Muscle of arm (tissue), 14 donors: ENCODE results near the gene DDX28. TPM values are rescaled to one million over a fixed set of nuclear protein-coding genes. Genes with fewer than 3 reads are reported as not detected.

Source experiments
- DNase-seq: peaks from one replicate; pipeline ENCODE4 v3.0.0-alpha.2; 2013
- long read RNA-seq, 11 donors: transcript quantifications; one replicate each; lab custom pipeline, GENCODE V29; 2026
- polyA plus RNA-seq, 12 donors: library from polyadenylated mRNA; unstranded; fragments of 120-200 nt; gene quantifications; one replicate each; pipeline ENCODE4 v1.2.1, GENCODE V29; 2013; ENCODE audit not compliant: insufficient read length in 12 of 12

The DDX28 gene, protein sequence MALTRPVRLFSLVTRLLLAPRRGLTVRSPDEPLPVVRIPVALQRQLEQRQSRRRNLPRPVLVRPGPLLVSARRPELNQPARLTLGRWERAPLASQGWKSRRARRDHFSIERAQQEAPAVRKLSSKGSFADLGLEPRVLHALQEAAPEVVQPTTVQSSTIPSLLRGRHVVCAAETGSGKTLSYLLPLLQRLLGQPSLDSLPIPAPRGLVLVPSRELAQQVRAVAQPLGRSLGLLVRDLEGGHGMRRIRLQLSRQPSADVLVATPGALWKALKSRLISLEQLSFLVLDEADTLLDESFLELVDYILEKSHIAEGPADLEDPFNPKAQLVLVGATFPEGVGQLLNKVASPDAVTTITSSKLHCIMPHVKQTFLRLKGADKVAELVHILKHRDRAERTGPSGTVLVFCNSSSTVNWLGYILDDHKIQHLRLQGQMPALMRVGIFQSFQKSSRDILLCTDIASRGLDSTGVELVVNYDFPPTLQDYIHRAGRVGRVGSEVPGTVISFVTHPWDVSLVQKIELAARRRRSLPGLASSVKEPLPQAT
- 1 to 10 TPM in 10 of 12 donors, not detected in 2; 3.7 to 6.5 (median 5.3) TPM for polyA plus RNA-seq
- long read RNA-seq, donor 1, transcript DDX28-201 (1 exons, 2,169 nt): major isoform, 7 of 7 reads
- long read RNA-seq, donor 1, partial matches to known transcripts: 0 of 7 reads
- long read RNA-seq, donor 1, other reads (novel, unspliced or antisense): 0 of 7 reads
- long read RNA-seq, donor 2, transcript DDX28-201 (1 exons, 2,169 nt): major isoform, 7 of 7 reads
- long read RNA-seq, donor 2, partial matches to known transcripts: 0 of 7 reads
- long read RNA-seq, donor 2, other reads (novel, unspliced or antisense): 0 of 7 reads
- long read RNA-seq, donor 3, partial matches to known transcripts: 0 of 3 reads
- long read RNA-seq, donor 3, other reads (novel, unspliced or antisense): 0 of 3 reads
- long read RNA-seq, donor 4, transcript DDX28-201 (1 exons, 2,169 nt): major isoform, 5 of 5 reads
- long read RNA-seq, donor 4, partial matches to known transcripts: 0 of 5 reads
- long read RNA-seq, donor 4, other reads (novel, unspliced or antisense): 0 of 5 reads
- long read RNA-seq, donor 5, transcript DDX28-201 (1 exons, 2,169 nt): major isoform, 8 of 33 reads
- long read RNA-seq, donor 5, partial matches to known transcripts: 25 of 33 reads
- long read RNA-seq, donor 5, other reads (novel, unspliced or antisense): 0 of 33 reads
- long read RNA-seq, donor 6, transcript DDX28-201 (1 exons, 2,169 nt): major isoform, 5 of 5 reads
- long read RNA-seq, donor 6, partial matches to known transcripts: 0 of 5 reads
- long read RNA-seq, donor 6, other reads (novel, unspliced or antisense): 0 of 5 reads
- long read RNA-seq, donor 7, partial matches to known transcripts: 0 of 2 reads
- long read RNA-seq, donor 7, other reads (novel, unspliced or antisense): 0 of 2 reads
- long read RNA-seq, donor 8, transcript DDX28-201 (1 exons, 2,169 nt): major isoform, 11 of 11 reads
- long read RNA-seq, donor 8, partial matches to known transcripts: 0 of 11 reads
- long read RNA-seq, donor 8, other reads (novel, unspliced or antisense): 0 of 11 reads
- long read RNA-seq, donor 9, transcript DDX28-201 (1 exons, 2,169 nt): major isoform, 6 of 6 reads
- long read RNA-seq, donor 9, partial matches to known transcripts: 0 of 6 reads
- long read RNA-seq, donor 9, other reads (novel, unspliced or antisense): 0 of 6 reads
- long read RNA-seq, donor 10, partial matches to known transcripts: 0 of 3 reads
- long read RNA-seq, donor 10, other reads (novel, unspliced or antisense): 0 of 3 reads
- long read RNA-seq, donor 11, transcript DDX28-201 (1 exons, 2,169 nt): major isoform, 5 of 10 reads
- long read RNA-seq, donor 11, partial matches to known transcripts: 0 of 10 reads
- long read RNA-seq, donor 11, other reads (novel, unspliced or antisense): 5 of 10 reads

- peak; percentile 96 for DNase-seq
Observed at GRCh38 chr16:68022728-68023537, at the start of gene DDX28, which contains the start of gene DUS2. Gene DDX28, minus strand, starts transcription at chr16:68023232. Its CDS starts 30 bp downstream, at chr16:68023202. Gene DUS2, plus strand, starts transcription at chr16:68023284. Its CDS starts 14,740 bp downstream, at chr16:68038024.

GRCh38 chr16:68072038-68072695 lies 49.1 kb upstream of the DDX28 start:
- no peak for DNase-seq

DNA sequence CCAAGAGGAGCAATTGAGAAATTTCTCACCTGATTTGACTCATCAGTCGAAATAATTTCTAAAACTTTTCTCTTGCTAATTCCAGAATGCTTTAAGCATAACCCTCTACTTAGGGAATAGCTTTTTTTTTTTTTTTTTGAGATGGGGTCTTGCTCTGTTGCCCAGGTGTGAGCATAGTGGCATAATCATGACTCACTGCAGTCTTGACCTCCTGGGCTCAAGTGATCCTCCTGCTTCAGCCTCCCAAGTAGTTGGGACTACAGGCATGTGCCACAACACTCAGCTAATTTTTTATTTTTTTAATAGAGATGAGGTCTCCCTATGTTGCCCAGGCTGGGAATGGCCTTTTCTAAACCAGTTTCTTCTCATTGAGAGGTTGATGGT lies 48.5 kb upstream of the DDX28 start:
- DNase-seq: no peak

DNA sequence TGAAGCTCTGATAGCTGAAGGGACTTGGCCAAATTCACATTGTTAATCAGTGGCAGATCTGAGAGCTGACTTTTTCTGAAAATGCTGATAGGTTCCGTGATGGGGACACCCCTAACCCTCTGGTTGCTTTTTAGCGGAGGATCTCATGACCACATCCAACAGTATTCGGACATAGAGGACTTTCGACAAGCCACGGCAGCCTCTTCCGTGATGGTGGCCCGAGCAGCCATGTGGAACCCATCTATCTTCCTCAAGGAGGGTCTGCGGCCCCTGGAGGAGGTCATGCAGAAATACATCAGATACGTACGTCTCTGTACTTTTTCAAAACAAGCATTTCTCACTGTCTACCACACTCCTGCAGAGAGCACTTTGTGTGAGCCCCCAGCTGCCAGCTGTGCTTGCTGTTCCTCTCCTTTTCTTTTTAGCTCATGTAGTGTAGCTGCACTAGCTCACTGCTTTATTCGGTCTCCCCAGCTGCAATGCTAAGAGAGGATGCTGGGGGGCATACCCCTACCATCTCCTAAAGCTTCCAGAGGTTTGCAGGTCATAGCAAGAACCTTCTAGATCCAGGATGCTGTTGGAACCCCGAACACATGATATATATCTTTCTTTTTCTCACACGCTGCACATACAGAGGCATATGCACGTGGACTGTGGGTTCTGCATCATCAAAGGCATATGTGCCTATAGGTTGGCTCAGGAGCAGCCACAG lies 47.9 kb upstream of the DDX28 start:
- no peak for DNase-seq

DNA sequence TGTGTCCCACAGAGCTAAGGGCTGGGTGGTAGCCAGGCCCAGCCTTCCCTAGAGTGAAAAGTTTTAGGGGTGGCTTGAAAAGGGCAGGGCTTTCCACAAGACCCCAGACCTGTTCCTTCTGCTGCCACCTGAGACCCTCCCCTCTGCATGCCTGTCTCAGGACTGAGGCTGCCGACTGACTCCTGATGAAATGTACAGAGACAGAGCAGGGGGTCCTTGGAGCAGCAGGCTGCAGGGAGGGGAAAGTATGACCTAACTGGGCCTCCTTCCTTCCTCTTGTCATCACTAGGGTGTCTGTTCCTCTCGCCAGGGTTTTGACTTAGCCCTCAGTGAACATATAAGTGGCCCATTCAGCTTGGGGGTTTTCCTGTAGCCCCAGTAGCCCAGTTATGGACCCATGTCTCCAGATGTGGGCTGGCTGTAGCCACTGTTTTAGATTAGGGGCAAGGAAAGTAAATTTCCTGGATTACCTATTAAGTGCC lies 47.3 kb upstream of the DDX28 start:
- no peak for DNase-seq

- no peak for DNase-seq
Observed at GRCh38 chr16:68069511-68070248, 46.6 kb upstream of the DDX28 start.

- no peak for DNase-seq
Observed at GRCh38 chr16:68068926-68069325, 45.9 kb upstream of the DDX28 start.

- DNase-seq: no peak
Observed at GRCh38 chr16:68066763-68067162, 43.7 kb upstream of the DDX28 start.

- no peak for DNase-seq
Observed at GRCh38 chr16:68065716-68066305, 42.8 kb upstream of the DDX28 start.

DNA sequence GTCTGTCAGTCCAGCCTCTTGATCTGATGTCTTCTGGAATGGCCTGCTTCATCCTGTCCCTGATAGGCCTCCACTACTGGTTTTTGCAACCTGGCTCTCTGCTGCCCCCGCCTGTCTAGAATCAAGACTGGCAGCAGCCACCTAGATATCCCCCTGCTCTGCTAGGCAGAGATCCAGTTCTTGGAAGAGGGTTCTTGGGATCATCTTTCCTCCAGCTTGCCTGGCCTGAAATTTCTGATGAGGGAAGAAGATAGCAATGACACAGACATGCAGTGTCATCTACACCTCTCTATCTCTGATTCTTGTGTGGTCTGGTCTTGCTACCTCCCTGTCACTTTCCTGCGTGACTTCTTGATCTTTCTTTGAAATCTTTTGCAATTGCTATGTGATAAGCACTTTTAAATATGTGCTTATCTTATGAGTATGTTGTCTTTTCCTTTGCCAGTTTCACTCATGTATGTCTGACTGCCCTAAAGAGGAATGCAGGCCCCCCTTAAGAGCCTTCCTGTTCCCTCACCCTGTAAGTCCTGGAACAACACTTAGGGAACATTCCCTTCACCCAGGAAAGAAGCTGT lies 41.8 kb upstream of the DDX28 start:
- no peak for DNase-seq

- no peak for DNase-seq
Observed at GRCh38 chr16:68062910-68063393, 39.9 kb upstream of the DDX28 start.

DNA sequence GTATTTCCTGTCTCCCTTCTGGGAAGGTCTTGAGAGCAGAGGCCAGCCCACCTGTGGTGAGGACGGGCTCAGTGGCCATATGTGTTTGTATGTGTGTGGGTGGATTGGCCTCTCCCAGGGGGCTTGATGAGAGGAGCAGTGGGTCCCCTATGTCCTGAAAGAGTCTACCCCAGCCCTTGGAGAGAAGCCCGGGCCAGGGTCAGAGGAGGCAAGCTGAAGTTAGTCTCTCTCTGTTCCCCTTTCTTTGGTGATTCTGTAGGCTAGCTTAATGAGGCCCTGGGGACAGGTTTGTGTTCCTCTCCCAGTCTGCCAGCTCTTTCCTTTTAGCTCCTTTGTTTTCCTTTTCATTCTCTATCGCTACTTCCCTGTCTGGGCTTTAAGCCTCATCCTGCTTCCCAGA lies 38.4 kb upstream of the DDX28 start:
- DNase-seq: no peak

GRCh38 chr16:68059804-68060203 lies 36.8 kb upstream of the DDX28 start:
- DNase-seq: no peak

GRCh38 chr16:68055395-68055794 lies 32.4 kb upstream of the DDX28 start:
- no peak for DNase-seq

DNA sequence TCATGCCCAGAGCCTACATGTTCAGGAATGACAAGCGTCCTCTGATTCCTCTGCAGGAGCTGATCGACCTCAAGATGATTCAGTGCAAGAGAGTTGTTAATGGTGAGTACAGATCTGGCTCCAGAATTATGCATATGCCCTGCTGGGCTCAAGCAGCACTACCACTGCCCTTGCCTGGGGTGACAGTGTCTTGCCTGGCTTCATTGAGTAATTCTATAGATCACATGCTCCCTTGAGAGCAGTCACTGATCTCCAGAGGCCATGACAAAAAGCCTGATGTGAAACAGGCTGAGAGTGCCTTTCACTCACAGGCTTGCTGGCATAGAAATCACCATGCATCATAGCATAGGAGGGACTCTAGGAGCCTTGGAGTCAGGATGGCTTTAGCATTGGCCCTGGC lies 26.4 kb upstream of the DDX28 start:
- no peak for DNase-seq

DNA sequence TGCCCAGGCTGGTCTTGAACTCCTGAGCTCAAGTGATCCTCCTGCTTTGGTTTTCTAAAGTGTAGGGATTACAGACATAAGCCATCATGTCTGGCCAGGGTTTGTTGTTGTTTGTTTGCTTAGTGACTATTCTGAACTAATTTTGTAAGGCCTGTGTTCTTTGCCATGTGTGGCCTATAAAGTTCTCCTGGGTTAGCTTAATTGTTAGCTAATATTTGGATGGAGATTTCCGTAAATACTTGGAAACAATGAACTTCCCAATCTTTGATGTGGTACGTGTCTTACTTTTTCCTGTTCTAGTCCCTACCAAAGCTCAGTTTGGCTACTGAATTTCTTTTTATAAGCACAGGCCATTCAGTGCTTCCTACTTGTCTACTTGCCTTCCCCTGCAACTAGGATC lies 25.0 kb upstream of the DDX28 start:
- no peak for DNase-seq
